Breast epithelium (tissue), 4 donors: ENCODE data around the gene SMIM43. TPM values are rescaled to one million over a fixed set of nuclear protein-coding genes. Genes with fewer than 3 reads are reported as not detected.

Experiments used
- DNase-seq, 2 donors: peaks; one replicate each; pipeline ENCODE4 v3.0.0-alpha.2; 2019; ENCODE audit warnings: low spot score in 2 of 2
- H3K27ac ChIP-seq, 2 donors: fragments of 200-600 bp; sonication (generic) in 1 of 2; one replicate each; pipeline ENCODE4 v1.5.1; 2016 to 2019; ENCODE audit warnings: mild to moderate bottlenecking in 1 of 2
- H3K27me3 ChIP-seq, 2 donors: fragments of 200-600 bp; sonication (generic) in 1 of 2; one replicate each; pipeline versions ENCODE4 v1.5.1 to v1.6.0; 2017 to 2019; ENCODE audit warnings: control low read depth in 1 of 2, mild to moderate bottlenecking in 1 of 2
- H3K36me3 ChIP-seq: fragments of 200-600 bp; one replicate; pipeline ENCODE4 v1.5.1; 2019
- H3K4me1 ChIP-seq, 2 donors: fragments of 200-600 bp; sonication (generic); one replicate each; pipeline ENCODE4 v1.5.1; 2016 to 2019; ENCODE audit warnings: control low read depth in 1 of 2
- H3K4me3 ChIP-seq, 3 donors: fragments of 200-600 bp; sonication (generic); 1 replicate in 2 of 3; 2 replicates in 1 of 3; pipeline ENCODE4 v1.5.1; 2016 to 2019; ENCODE audit warnings: mild to moderate bottlenecking in 3 of 3, moderate library complexity in 2 of 3
- H3K9me3 ChIP-seq, 2 donors: fragments of 200-600 bp; sonication (generic) in 1 of 2; one replicate each; pipeline ENCODE4 v1.5.1; 2016 to 2019; ENCODE audit warnings: control low read depth in 1 of 2
- CTCF ChIP-seq, 3 donors: fragments of 450-650 bp; IDR thresholded peaks; one replicate each; pipeline ENCODE4 v1.5.1; 2016 to 2017; ENCODE audit warnings: antibody characterized with exemption in 3 of 3, mild to moderate bottlenecking in 3 of 3, moderate library complexity in 3 of 3
- POLR2A ChIP-seq: fragments of 450-650 bp; IDR thresholded peaks from one replicate; pipeline ENCODE4 v1.6.1; 2016; ENCODE audit warnings: antibody characterized with exemption, mild to moderate bottlenecking, moderate library complexity
- POLR2AphosphoS5 ChIP-seq, 3 donors: sonication (generic); formaldehyde crosslinking; IDR thresholded peaks; one replicate each; pipeline ENCODE4 v1.6.1; 2017; ENCODE audit warnings: antibody characterized with exemption in 3 of 3
- intact Hi-C: fragments of 100-400 bp; cut with DNase I; formaldehyde crosslinking; loops from one replicate; pipeline ENCODE4 v1.15.1; 2023; ENCODE audit warnings: low total_unique reads
- total RNA-seq, 3 donors: library from RNA; depleted of rRNA; stranded (reverse); fragments of >200 nt; gene quantifications; one replicate each; pipeline ENCODE4 v1.1.0, GENCODE V29; 2016

The SMIM43 gene
- total RNA-seq, 3 donors from 2014 or later, result not detected

GRCh38 chr4:121776610-121777401 is 11.8 kb upstream of the SMIM43 start:
- intact Hi-C loops, result no loop called here
- H3K4me3 ChIP-seq, result no peak overlapping the region
- no peaks in the 10 kb centered on the region for H3K36me3 ChIP-seq
- H3K9me3 ChIP-seq, result no peaks in the 10 kb centered on the region
- H3K4me1 ChIP-seq, result no peaks in the 10 kb centered on the region
- no peak for DNase-seq
- H3K27me3 ChIP-seq, result peaks cover 0 to 3% of the 10 kb centered on the region in 2 donors
- no peak overlapping the region for H3K27ac ChIP-seq
- TF ChIP-seq CTCF (IDR thresholded peaks at IDR 0.05) (no peak), POLR2A (no peak), POLR2AphosphoS5 (IDR thresholded peaks at IDR 0.05) (no peak)

GRCh38 chr4:121773883-121774282 is 8.9 kb upstream of the SMIM43 start:
- TF ChIP-seq POLR2AphosphoS5 (IDR thresholded peaks at IDR 0.05) (no peak), CTCF (IDR thresholded peaks at IDR 0.05) (no peak), POLR2A (no peak)
- Histone ChIP-seq H3K36me3 (no peaks in the 10 kb centered on the region), H3K4me3 (no peak overlapping the region), H3K9me3 (no peaks in the 10 kb centered on the region), H3K27me3 (no peaks in the 10 kb centered on the region), H3K27ac (no peak overlapping the region), H3K4me1 (no peaks in the 10 kb centered on the region)
- no peak for DNase-seq
- intact Hi-C loops, result no loop called here

GRCh38 chr4:121771869-121772268 is 6.9 kb upstream of the SMIM43 start:
- Histone ChIP-seq H3K4me3 (no peak overlapping the region), H3K4me1 (no peaks in the 10 kb centered on the region), H3K36me3 (no peaks in the 10 kb centered on the region), H3K27me3 (no peaks in the 10 kb centered on the region), H3K9me3 (no peaks in the 10 kb centered on the region), H3K27ac (no peak overlapping the region)
- DNase-seq, result no peak
- no peak for TF ChIP-seq POLR2AphosphoS5 (IDR thresholded peaks at IDR 0.05)
- no peak for TF ChIP-seq POLR2A
- TF ChIP-seq CTCF (IDR thresholded peaks at IDR 0.05), result no peak
- intact Hi-C loops, result no loop called here

- Histone ChIP-seq H3K27ac (no peak overlapping the region), H3K27me3 (peaks cover 0 to 16% of the 10 kb centered on the region in 2 donors), H3K36me3 (no peaks in the 10 kb centered on the region), H3K4me1 (no peaks in the 10 kb centered on the region), H3K9me3 (no peaks in the 10 kb centered on the region), H3K4me3 (no peak overlapping the region)
- no peak for TF ChIP-seq CTCF (IDR thresholded peaks at IDR 0.05)
- no peak for TF ChIP-seq POLR2AphosphoS5 (IDR thresholded peaks at IDR 0.05)
- TF ChIP-seq POLR2A, result no peak
- no peak for DNase-seq
- intact Hi-C loops, result no loop called here
Observed at GRCh38 chr4:121769341-121769740, 4.4 kb upstream of the SMIM43 start.

GRCh38 chr4:121767166-121767565 is 2.2 kb upstream of the SMIM43 start:
- no peak for DNase-seq
- Histone ChIP-seq H3K9me3 (no peaks in the 10 kb centered on the region), H3K4me3 (no peak overlapping the region), H3K4me1 (no peaks in the 10 kb centered on the region), H3K27me3 (peaks cover 0 to 24% of the 10 kb centered on the region in 2 donors), H3K27ac (no peak overlapping the region), H3K36me3 (no peaks in the 10 kb centered on the region)
- intact Hi-C loops, result no loop called here
- no peak for TF ChIP-seq POLR2A
- TF ChIP-seq POLR2AphosphoS5 (IDR thresholded peaks at IDR 0.05), result no peak
- no peak for TF ChIP-seq CTCF (IDR thresholded peaks at IDR 0.05)
